Choroid plexus epithelial cell (primary cell): ENCODE data around the gene MVP.

Source experiments
- DNase-seq: peaks from one replicate; pipeline ENCODE4 v3.0.0-alpha.2; 2010; ENCODE audit warnings: low read depth
- H3K4me3 ChIP-seq: 2 replicates; pipeline ENCODE4 v1.5.1; 2011; ENCODE audit warnings: low read depth, mild to moderate bottlenecking, control low read depth, low read length, moderate library complexity
- TF ChIP-seq, protein P1 (sequence below): conservative IDR thresholded peaks from 2 replicates; pipeline ENCODE4 v1.5.1; 2011; ENCODE audit warnings: low read depth, mild to moderate bottlenecking, control low read depth, inconsistent platforms, low read length, moderate library complexity

The MVP gene

DNA sequence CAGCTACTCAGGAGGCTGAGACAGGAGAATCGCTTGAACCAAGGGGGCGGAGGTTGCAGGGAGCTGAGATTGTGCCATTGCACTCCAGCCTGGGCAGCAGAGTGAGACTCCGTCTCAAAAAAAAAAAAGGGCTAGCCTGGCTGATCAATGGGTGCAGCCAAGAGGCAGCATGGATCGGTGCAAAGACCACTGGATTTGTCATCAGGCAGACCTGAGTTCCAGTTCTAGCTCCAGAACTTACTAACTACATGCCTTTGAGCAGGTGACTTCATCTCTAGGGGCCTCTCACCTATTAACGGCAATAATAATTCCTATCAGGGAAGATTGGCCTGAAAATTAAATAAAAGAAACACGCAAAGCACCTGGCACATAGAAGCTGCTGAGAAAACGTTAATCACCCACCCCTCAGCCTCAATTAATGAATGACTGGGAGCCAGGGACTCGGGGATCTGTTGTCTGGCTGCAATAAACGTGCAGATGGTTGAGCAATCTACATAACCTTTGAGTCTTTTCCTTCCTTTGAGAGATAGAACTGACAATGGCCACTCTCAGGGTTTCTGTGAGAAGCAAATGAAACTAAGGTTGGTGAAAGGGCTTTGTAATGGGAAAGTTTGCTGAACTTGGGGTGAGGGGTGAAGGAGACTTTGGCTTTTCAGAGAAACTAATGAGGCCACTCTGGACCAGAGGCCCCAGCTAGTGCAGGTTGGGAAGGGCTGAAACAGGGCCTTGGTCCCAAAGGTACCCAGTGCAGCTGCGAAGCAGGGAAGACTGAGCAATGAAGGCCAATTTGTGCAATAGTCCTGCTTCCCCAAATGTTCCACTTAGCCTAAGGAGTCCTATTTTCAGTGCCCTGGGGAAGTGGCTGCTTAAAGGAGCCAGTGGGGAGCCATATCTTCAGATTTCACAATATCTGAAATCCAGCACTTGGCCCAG is 71.5 kb downstream of the MVP start:
- DNase-seq = no peak
- TF ChIP-seq, protein P1, sequence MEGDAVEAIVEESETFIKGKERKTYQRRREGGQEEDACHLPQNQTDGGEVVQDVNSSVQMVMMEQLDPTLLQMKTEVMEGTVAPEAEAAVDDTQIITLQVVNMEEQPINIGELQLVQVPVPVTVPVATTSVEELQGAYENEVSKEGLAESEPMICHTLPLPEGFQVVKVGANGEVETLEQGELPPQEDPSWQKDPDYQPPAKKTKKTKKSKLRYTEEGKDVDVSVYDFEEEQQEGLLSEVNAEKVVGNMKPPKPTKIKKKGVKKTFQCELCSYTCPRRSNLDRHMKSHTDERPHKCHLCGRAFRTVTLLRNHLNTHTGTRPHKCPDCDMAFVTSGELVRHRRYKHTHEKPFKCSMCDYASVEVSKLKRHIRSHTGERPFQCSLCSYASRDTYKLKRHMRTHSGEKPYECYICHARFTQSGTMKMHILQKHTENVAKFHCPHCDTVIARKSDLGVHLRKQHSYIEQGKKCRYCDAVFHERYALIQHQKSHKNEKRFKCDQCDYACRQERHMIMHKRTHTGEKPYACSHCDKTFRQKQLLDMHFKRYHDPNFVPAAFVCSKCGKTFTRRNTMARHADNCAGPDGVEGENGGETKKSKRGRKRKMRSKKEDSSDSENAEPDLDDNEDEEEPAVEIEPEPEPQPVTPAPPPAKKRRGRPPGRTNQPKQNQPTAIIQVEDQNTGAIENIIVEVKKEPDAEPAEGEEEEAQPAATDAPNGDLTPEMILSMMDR = no peak
- H3K4me3 ChIP-seq = no peak overlapping the region

DNA sequence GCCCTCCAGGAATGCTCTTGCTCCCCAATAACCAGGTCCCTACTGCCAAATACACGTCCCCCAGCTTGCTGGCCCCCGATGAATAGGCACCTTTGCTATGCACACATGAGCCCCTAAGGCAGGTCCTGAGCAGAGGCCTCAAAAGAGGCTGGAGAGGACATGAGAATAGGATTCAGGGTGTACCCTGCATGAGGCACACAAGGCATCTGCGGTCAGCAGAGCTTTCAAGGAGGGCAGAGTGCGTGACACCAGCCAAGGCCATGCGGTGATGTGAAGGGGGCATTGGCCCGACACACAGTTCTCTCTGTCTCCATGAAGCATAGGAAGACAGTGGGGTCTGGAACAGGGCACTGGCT is 72.2 kb downstream of the MVP start:
- no peak overlapping the region for H3K4me3 ChIP-seq
- TF ChIP-seq, protein P1 = no peak
- no peak for DNase-seq

DNA sequence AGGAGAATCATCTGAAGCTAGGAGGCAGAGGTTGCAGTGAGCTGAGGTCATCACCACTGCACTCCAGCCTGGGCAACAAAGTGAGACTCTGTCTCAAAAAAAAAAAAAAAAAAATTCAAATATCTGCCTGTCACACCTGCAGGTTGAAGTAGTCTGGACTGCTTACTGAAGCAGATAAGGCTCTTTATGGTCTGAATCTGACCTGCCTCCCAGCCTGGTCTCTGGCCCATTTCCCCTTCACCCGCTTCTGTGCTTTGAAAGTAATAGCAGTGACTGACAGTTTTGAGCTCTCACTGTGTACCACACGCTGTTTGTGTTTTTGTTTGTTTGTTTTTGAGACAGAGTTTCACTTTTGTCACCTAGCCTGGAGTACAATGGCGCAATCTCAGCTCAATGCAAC is 73.3 kb downstream of the MVP start:
- TF ChIP-seq, protein P1 = no peak
- no peak overlapping the region for H3K4me3 ChIP-seq
- DNase-seq = no peak

DNA sequence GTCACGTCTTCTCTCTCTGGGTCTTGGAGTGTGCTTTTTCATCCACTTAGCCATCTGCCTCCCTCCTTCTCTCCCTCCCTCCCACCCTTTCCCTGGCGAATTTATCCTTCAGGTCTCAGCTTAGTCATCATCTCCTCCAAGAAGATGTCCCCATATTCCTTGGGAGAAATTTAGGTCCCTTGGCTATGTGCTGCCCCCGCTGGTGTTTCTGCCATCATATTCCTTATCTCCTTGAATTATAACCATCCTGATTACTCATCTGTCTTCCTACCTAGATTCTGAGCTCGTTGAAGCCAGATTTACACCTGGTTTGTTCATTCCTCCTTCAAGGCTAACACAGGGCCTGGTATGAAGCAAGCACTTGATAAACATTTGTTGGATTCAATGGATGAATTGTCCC is 74.1 kb downstream of the MVP start:
- no peak for DNase-seq
- TF ChIP-seq, protein P1 = no peak

DNA sequence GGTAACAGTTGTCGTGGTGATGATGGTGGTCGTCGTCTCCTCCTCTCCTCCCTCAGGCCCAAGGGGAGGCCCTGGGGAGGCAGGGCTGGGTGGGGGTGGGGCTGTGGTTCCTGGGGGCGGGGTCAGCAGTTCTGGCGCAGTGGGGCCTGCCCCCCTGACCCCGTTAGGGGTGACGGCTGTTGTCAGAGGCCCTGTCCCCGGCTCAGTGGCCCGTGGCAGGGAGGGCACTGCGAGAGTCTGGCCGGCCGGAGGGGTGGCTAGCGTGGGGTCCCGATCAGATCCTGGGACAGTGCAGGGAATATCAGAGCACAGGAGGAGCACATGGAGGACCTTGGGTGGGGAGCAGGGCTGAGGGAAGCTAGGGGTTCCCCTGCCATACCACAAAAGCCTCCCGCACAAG is 76.6 kb downstream of the MVP start:
- no peak overlapping the region for H3K4me3 ChIP-seq
- TF ChIP-seq, protein P1 = no peak
- no peak for DNase-seq

More for the DNA sequence above, 74.1 kb downstream of the MVP start:
- H3K4me3 ChIP-seq = no peak overlapping the region

DNA sequence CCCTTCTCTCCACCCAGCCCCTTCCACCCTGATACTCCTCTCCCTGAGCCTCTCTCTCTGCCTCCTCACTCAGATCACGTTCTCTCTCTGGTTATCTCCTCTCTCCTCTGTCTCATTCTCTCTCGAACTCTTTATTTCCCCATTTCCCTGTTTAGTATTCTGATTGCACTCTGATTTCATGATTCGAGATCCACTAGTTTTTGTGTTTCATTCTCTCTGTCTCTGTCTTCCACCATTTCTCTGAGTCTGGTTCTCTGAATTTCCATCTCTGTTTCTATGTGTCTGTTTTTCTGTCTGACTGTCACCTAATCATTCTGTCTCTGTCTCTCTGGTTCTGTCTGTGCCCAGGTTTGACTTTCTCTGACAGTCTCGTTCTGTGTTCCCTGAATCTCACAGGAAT is 77.1 kb downstream of the MVP start:
- TF ChIP-seq, protein P1 = no peak
- DNase-seq = no peak
- no peak overlapping the region for H3K4me3 ChIP-seq
